GM12892 (cell line): ENCODE results near the gene IGFBP2.

Experiments
- POLR2AphosphoS5 ChIP-seq: IDR thresholded peaks from 2 replicates; pipeline ENCODE4 v1.6.1; 2011; ENCODE audit warnings: low read depth, low read length, control low read depth
- TAF1 ChIP-seq: IDR thresholded peaks from 2 replicates; pipeline ENCODE4 v1.6.1; 2011; ENCODE audit warnings: low read depth, mild to moderate bottlenecking, control low read depth, low read length, borderline replicate concordance

DNA sequence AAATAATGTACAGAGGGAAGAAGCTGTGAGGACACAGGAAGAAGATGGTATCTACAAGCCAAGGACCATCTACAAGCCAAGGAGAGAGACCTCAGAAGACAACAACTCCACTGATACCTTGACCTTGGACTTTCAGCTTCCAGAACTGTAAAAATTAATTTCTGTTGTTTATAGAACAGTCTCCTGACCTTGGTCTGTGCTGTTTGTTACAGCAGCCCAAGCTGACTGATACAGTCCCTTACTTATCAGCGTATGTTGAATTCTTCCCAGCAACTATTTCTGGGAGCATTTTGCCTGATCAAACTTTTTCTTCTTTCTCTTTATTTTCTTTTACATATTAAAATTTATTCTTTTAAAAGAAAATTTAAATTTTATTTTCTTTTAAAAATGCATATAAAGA is 47.8 kb upstream of the IGFBP2 start:
- TF ChIP-seq TAF1 (no peak), POLR2AphosphoS5 (no peak)
